CD4-positive, alpha-beta T cell (primary cell): ENCODE measurements around the gene BCCIP. TPM values are rescaled to one million over a fixed set of nuclear protein-coding genes. Genes with fewer than 3 reads are reported as not detected.

Experiments
- ATAC-seq: fragments of 200-7000 bp; cut with Tn5 transposase; one replicate; pipeline ENCODE4 v1.10.0; 2022; ENCODE audit warnings: mild to moderate bottlenecking; ENCODE audit not compliant: poor library complexity
- CTCF ChIA-PET: fragments of 350-600 bp; sonication (Branson Sonifier 250); formaldehyde crosslinking; loops from one replicate; lab custom pipeline; 2021; ENCODE audit warnings: antibody characterized with exemption, inconsistent platforms; lab: Charles Lee
- POLR2A ChIA-PET: fragments of 350-600 bp; sonication (Branson Sonifier 250); formaldehyde crosslinking; loops from one replicate; lab custom pipeline; 2021; ENCODE audit warnings: antibody characterized with exemption, inconsistent platforms; lab: Charles Lee
- DNase-seq, 14 experiments: peaks; one replicate each; pipeline ENCODE4 v3.0.0-alpha.2; 2013 to 2020; ENCODE audit warnings: mixed read lengths in 2 of 14
- H3K27ac ChIP-seq, 2 donors: one replicate each; pipeline versions ENCODE4 v1.5.1 to v1.7.0; 2013; ENCODE audit warnings: low read length in 2 of 2, low read depth in 1 of 2, mild to moderate bottlenecking in 1 of 2
- H3K27me3 ChIP-seq, 2 experiments: 1 replicate in 1 of 2; 2 replicates in 1 of 2; pipeline versions ENCODE4 v1.6.1 to v1.7.0; 2013; ENCODE audit warnings: low read length in 2 of 2, control low read depth in 1 of 2, mild to moderate bottlenecking in 1 of 2, moderate library complexity in 1 of 2; ENCODE audit not compliant: insufficient read depth in 2 of 2, control insufficient read depth in 1 of 2
- H3K36me3 ChIP-seq: one replicate; pipeline ENCODE4 v1.6.1; 2013; ENCODE audit warnings: low read length, control low read depth; ENCODE audit not compliant: insufficient read depth
- H3K4me1 ChIP-seq: one replicate; pipeline ENCODE4 v1.6.1; 2013; ENCODE audit warnings: low read length, control low read depth; ENCODE audit not compliant: insufficient read depth
- H3K4me3 ChIP-seq: one replicate; pipeline ENCODE4 v1.5.1; 2013; ENCODE audit warnings: mild to moderate bottlenecking, low read length, moderate library complexity
- H3K9me3 ChIP-seq, 2 experiments: 1 replicate in 1 of 2; 2 replicates in 1 of 2; pipeline versions ENCODE4 v1.6.1 to v1.7.0; 2013; ENCODE audit warnings: low read length in 2 of 2, mild to moderate bottlenecking in 2 of 2, control low read depth in 1 of 2, moderate library complexity in 1 of 2; ENCODE audit not compliant: control insufficient read depth in 1 of 2, insufficient read depth in 1 of 2
- H3K27ac Mint-ChIP-seq: one replicate; pipeline ENCODE4 v1.8.0; 2020; ENCODE audit warnings: mixed read lengths
- H3K27me3 Mint-ChIP-seq: one replicate; pipeline ENCODE4 v1.8.0; 2021; ENCODE audit warnings: mixed read lengths
- H3K36me3 Mint-ChIP-seq: one replicate; pipeline ENCODE4 v1.8.0; 2021; ENCODE audit warnings: low read depth, mixed read lengths
- H3K4me1 Mint-ChIP-seq: one replicate; pipeline ENCODE4 v1.8.0; 2021; ENCODE audit warnings: low read depth, mixed read lengths
- H3K4me3 Mint-ChIP-seq: one replicate; pipeline ENCODE4 v1.8.0; 2020; ENCODE audit warnings: mild to moderate bottlenecking, mixed read lengths
- H3K9me3 Mint-ChIP-seq: one replicate; pipeline ENCODE4 v1.8.0; 2020; ENCODE audit warnings: mixed read lengths
- CTCF ChIP-seq: fragments of 200-600 bp; IDR thresholded peaks from one replicate; pipeline ENCODE4 v1.8.0; 2022; ENCODE audit warnings: antibody characterized with exemption, mild to moderate bottlenecking
- intact Hi-C, 2 experiments: fragments of 100-400 bp; cut with DNase I in 1 of 2; cut with micrococcal nuclease in 1 of 2; formaldehyde crosslinking; loops; one replicate each; pipeline versions ENCODE4 v1.15.1 to v1.9.0; 2023 to 2025; cut with DNase I, micrococcal nuclease
- total RNA-seq, 174 experiments: library from RNA in 2 of 174; stranded (reverse) in 2 of 174; gene quantifications; one replicate each; pipeline ENCODE4 v1.2.3 and lab custom pipeline; 2021 to 2026

The BCCIP gene
- total RNA-seq, 2 experiments from 2014 or later, result 31.2 to 32.7 TPM

DNA sequence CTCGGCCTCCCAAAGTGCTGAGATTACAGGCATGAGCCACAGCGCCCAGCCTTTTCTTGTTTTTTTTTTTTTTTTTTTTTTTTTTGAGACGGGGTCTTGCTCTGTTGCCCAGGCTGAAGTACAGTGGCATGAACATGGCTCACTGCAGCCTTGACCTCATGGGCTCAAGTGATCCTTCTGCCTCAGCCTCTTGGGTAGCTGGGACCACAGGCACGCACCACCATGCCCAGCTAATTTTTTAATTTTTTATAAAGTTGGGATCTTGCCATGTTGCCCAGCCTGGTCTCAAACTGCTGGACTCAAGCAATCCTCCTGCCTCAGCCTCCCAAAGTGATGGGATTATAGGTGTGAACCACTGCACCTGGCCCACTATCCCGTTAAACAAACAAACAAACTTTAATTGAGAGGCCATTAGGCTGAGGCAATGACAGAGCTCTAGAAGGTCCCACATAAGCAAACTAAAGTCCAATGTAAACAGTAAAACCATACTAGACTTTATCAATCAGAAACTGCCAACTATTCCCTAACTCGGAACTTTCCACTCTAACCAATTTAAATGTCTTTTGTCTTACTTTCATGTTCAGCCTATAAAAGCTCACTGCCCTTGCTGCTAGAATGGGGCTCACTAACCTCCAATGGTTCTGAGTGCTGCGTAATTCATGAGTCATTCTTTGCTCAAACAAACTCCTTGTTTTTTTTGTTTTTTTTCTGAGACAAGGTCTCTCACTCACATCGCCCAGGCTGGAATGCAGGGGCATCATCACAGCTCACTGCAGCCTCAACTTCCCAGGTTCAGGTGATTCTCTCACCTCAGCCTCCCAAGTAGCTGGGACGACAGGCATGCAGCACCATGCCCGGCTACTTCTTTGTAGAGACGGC, 55.9 kb downstream of the BCCIP start:
- Histone ChIP-seq H3K36me3 (no peaks in the 10 kb centered on the region), H3K27me3 (no peaks in the 10 kb centered on the region), H3K27ac (no peak overlapping the region), H3K4me1 (no peaks in the 10 kb centered on the region), H3K4me3 (no peak overlapping the region), H3K9me3 (peaks cover 4 to 7% of the 10 kb centered on the region in 2 experiments)
- Mint-ChIP-seq H3K27ac (no peak overlapping the region), H3K4me3 (no peak overlapping the region), H3K4me1 (no peaks in the 10 kb centered on the region), H3K36me3 (peaks cover 24% of the 10 kb centered on the region), H3K27me3 (no peaks in the 10 kb centered on the region), H3K9me3 (peaks cover 3% of the 10 kb centered on the region)
- intact Hi-C loops, result no loop called here
- POLR2A ChIA-PET, result no interaction called here
- no peak for DNase-seq
- no peak for ATAC-seq
- CTCF ChIA-PET, result no interaction called here
- TF ChIP-seq CTCF, result no peak

DNA sequence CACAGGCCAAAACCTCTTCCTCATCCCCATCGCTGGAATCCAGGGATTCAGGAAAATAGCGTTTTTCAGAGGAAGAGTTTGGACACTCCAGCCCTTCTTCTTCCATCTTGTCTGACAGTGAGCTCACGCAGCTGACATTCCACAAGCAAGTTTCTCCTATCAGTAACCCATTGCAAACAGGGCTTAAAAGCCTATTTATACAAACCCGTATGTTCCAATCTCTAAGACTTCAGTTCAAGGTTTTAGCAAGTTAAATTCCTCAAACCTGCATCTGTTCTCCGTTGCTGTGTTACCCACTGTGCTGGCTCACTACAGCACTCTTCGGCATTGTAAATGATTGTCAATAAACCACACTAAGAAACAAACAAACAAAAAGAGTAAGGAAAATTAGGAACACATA, 57.4 kb downstream of the BCCIP start:
- intact Hi-C loops, result no loop called here
- Mint-ChIP-seq H3K9me3 (peaks cover 3% of the 10 kb centered on the region), H3K27ac (no peak overlapping the region), H3K4me3 (no peak overlapping the region), H3K36me3 (peaks cover 18% of the 10 kb centered on the region), H3K27me3 (no peaks in the 10 kb centered on the region), H3K4me1 (no peaks in the 10 kb centered on the region)
- no peak for TF ChIP-seq CTCF
- H3K4me1 ChIP-seq, result no peaks in the 10 kb centered on the region
- H3K27ac ChIP-seq, result no peak overlapping the region
- POLR2A ChIA-PET, result no interaction called here
- H3K36me3 ChIP-seq, result no peaks in the 10 kb centered on the region
- H3K4me3 ChIP-seq, result no peak overlapping the region
- H3K9me3 ChIP-seq, result peaks cover 4 to 7% of the 10 kb centered on the region in 2 experiments
- CTCF ChIA-PET, result no interaction called here
- DNase-seq (no peak), ATAC-seq (no peak)
- H3K27me3 ChIP-seq, result no peaks in the 10 kb centered on the region

DNA sequence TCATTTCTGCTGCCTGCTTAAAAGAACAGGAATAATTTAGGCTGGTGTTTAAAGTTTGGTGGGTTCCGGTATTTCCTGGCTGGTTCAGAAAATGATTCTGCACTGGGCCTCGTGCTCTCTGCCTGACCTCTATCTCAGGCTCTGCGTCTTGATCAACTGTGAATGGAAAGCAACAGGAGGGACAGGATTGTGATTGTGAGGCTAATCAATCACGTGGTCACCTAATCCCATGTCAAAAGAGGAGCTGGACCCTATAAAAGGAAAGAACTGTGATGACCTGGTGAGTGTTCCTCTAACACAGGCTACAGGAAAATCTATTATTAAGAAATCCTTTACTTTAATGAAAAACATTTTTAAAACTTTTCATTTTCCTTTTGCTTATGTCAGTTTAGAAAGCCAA, 57.8 kb downstream of the BCCIP start, which contains the start of gene DHX32:
Gene DHX32 (minus strand): TSS at position 101 of the 400 bp plus-strand sequence. CDS start 468 bp downstream, outside the sequence.
- intact Hi-C loops, result no loop called here
- TF ChIP-seq CTCF, result no peak
- H3K9me3 ChIP-seq, result peaks cover 3 to 4% of the 10 kb centered on the region in 2 experiments
- POLR2A ChIA-PET, result no interaction called here
- H3K4me3 ChIP-seq, result no peak within 1 kb of the TSS
- H3K9me3 Mint-ChIP-seq, result peaks cover 2% of the 10 kb centered on the region
- H3K4me1 ChIP-seq, result no peaks in the 10 kb centered on the region
- H3K4me1 Mint-ChIP-seq, result no peaks in the 10 kb centered on the region
- peaks cover 16% of the 10 kb centered on the region for H3K36me3 Mint-ChIP-seq
- no peaks in the 10 kb centered on the region for H3K27me3 Mint-ChIP-seq
- H3K27ac ChIP-seq, result no peak within 1 kb of the TSS
- ATAC-seq (no peak), DNase-seq (no peak)
- CTCF ChIA-PET, result no interaction called here
- H3K27me3 ChIP-seq, result no peaks in the 10 kb centered on the region
- no peaks in the 10 kb centered on the region for H3K36me3 ChIP-seq
- H3K4me3 Mint-ChIP-seq, result no peak within 1 kb of the TSS
- H3K27ac Mint-ChIP-seq, result no peak within 1 kb of the TSS
